RWPE2 (cell line): ENCODE data around the gene SF3B2.

Experiments used
- ATAC-seq: fragments of 200-7000 bp; cut with Tn5 transposase; 3 replicates; pipeline ENCODE4 v1.9.1; 2021; ENCODE audit warnings: low read depth
- DNase-seq: peaks from one replicate; pipeline ENCODE4 v3.0.0-alpha.2; 2020; ENCODE audit warnings: low spot score
- H3K27ac ChIP-seq: fragments of 450-650 bp; 2 replicates; pipeline ENCODE4 v1.5.1; 2017; ENCODE audit warnings: mild to moderate bottlenecking; ENCODE audit not compliant: poor library complexity, severe bottlenecking
- H3K27me3 ChIP-seq: fragments of 250-450 bp; sonication (Bioruptor Pico); 2 replicates; pipeline ENCODE4 v1.5.1; 2021; ENCODE audit warnings: mild to moderate bottlenecking, moderate library complexity; ENCODE audit not compliant: insufficient read depth, poor library complexity, severe bottlenecking
- H3K36me3 ChIP-seq: fragments of 250-450 bp; sonication (Bioruptor Pico); 2 replicates; pipeline ENCODE4 v1.5.1; 2020; ENCODE audit warnings: low read depth, mild to moderate bottlenecking, moderate library complexity
- H3K4me1 ChIP-seq: fragments of 250-450 bp; sonication (Bioruptor Pico); 2 replicates; pipeline ENCODE4 v1.5.1; 2021; ENCODE audit warnings: mild to moderate bottlenecking, moderate library complexity; ENCODE audit not compliant: insufficient read depth, poor library complexity, severe bottlenecking
- H3K4me3 ChIP-seq: fragments of 250-450 bp; sonication (Bioruptor Pico); 2 replicates; pipeline ENCODE4 v1.5.1; 2021; ENCODE audit warnings: mild to moderate bottlenecking, moderate library complexity; ENCODE audit not compliant: severe bottlenecking
- H3K9me3 ChIP-seq: fragments of 250-450 bp; sonication (Bioruptor Pico); 2 replicates; pipeline ENCODE4 v1.5.1; 2021; ENCODE audit warnings: mild to moderate bottlenecking, moderate library complexity; ENCODE audit not compliant: severe bottlenecking
- CTCF ChIP-seq: fragments of 450-650 bp; IDR thresholded peaks from one replicate; pipeline ENCODE4 v1.5.1; 2017; ENCODE audit warnings: mild to moderate bottlenecking, moderate library complexity; ENCODE audit not compliant: poor library complexity, severe bottlenecking

Gene SF3B2

GRCh38 chr11:66068154-66068821 is 16.1 kb downstream of the SF3B2 start:
- ATAC-seq (peak; percentile 55), DNase-seq (no peak)
- H3K36me3 ChIP-seq = peaks cover 67% of the 10 kb centered on the region
- H3K4me3 ChIP-seq = no peak overlapping the region
- peaks cover 7% of the 10 kb centered on the region for H3K4me1 ChIP-seq
- H3K27ac ChIP-seq = peak overlapping the region; percentile 91
- TF ChIP-seq CTCF = peak; percentile 90
- H3K27me3 ChIP-seq = no peaks in the 10 kb centered on the region
- no peaks in the 10 kb centered on the region for H3K9me3 ChIP-seq

GRCh38 chr11:66068923-66069714 is 17.0 kb downstream of the SF3B2 start:
- DNase-seq (no peak), ATAC-seq (peak; percentile 9)
- H3K4me3 ChIP-seq = peak overlapping the region; percentile 100
- H3K27me3 ChIP-seq = no peaks in the 10 kb centered on the region
- no peak for TF ChIP-seq CTCF
- peak overlapping the region; percentile 91 for H3K27ac ChIP-seq
- H3K36me3 ChIP-seq = peaks cover 61% of the 10 kb centered on the region
- H3K4me1 ChIP-seq = peaks cover 7% of the 10 kb centered on the region
- no peaks in the 10 kb centered on the region for H3K9me3 ChIP-seq

- Histone ChIP-seq H3K36me3 (peaks cover 58% of the 10 kb centered on the region), H3K4me1 (peaks cover 7% of the 10 kb centered on the region), H3K9me3 (no peaks in the 10 kb centered on the region), H3K27me3 (no peaks in the 10 kb centered on the region), H3K27ac (peak within 1 kb of the TSS; percentile 91), H3K4me3 (peak within 1 kb of the TSS; percentile 100)
- no peak for DNase-seq
- peak; percentile 50 for ATAC-seq
- TF ChIP-seq CTCF = no peak
Measured at GRCh38 chr11:66069715-66070603, 17.8 kb downstream of the SF3B2 start, which contains the start of gene PACS1. PACS1 (plus strand) TSS chr11:66070272; CDS start chr11:66070487, 215 bp downstream.

- H3K4me3 ChIP-seq = peak overlapping the region; percentile 100
- H3K27me3 ChIP-seq = no peaks in the 10 kb centered on the region
- H3K9me3 ChIP-seq = no peaks in the 10 kb centered on the region
- peaks cover 50% of the 10 kb centered on the region for H3K36me3 ChIP-seq
- H3K27ac ChIP-seq = peak overlapping the region; percentile 91
- TF ChIP-seq CTCF = no peak
- DNase-seq (no peak), ATAC-seq (peak; percentile 30)
- peaks cover 7% of the 10 kb centered on the region for H3K4me1 ChIP-seq
Measured at GRCh38 chr11:66070604-66071380, 18.6 kb downstream of the SF3B2 start.
